Measurements from ENCODE around the gene GYG1. TPM values are rescaled to one million over a fixed set of nuclear protein-coding genes. Genes with fewer than 3 reads are reported as not detected.

GYG1 gene
- total and polyA plus RNA-seq, 4 donors = 9.2 to 16.7 (median 13.4) TPM

DNA sequence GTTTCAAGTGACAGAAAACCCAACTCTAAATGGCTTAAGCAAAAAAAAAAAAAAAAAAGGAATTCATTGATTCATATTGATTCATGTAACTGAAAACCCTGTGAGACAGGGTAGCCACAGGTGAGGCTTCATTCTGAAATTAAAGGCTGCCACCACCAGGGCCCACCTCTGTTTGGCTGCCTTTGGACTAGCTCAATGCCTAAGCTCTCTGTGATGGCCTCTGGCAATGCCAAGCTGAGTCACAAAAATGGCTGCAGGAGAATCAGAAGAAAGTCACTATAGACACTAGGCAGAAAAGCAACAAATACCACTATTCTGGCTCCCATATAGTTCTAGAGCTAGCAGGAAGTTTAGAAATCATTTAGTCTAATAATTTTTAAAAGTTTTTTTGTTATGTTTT is 38.2 kb upstream of the GYG1 start:
- H3K4me3 ChIP-seq (ENCODE audit: low read depth in 1 of 3, low read length in 3 of 3) = no peak overlapping the region
- no peaks in the 10 kb centered on the region for H3K36me3 ChIP-seq (ENCODE audit: control insufficient read depth in 4 of 4, insufficient read depth in 3 of 4, low read depth in 1 of 4, low read length in 3 of 4)
- H3K9ac ChIP-seq (ENCODE audit: low read depth in 1 of 2, low read length in 2 of 2) = no peak overlapping the region
- no peaks in the 10 kb centered on the region for H3K4me1 ChIP-seq (ENCODE audit: control insufficient read depth in 4 of 4, insufficient read depth in 4 of 4, low read length in 3 of 4)
- DNase-seq (ENCODE audit: low spot score) = no peak
- H3K27ac ChIP-seq (ENCODE audit: low read depth in 1 of 2, low read length in 2 of 2) = no peak overlapping the region
- no peaks in the 10 kb centered on the region for H3K9me3 ChIP-seq (ENCODE audit: control insufficient read depth in 4 of 4, low read length in 3 of 4)
- TF ChIP-seq HNF4A (conservative IDR thresholded peaks at IDR 0.05) (no peak), SP1 (IDR thresholded peaks at IDR 0.05) (no peak), YY1 (IDR thresholded peaks at IDR 0.05) (no peak), HNF4G (IDR thresholded peaks at IDR 0.05) (no peak), RXRA (IDR thresholded peaks at IDR 0.05) (no peak), EGR1 (IDR thresholded peaks at IDR 0.05; ENCODE audit: low read depth in 2 of 2) (no peak), RAD21 (IDR thresholded peaks at IDR 0.05) (no peak), CTCF (IDR thresholded peaks at IDR 0.05; ENCODE audit: low read depth, low read length, missing input control) (no peak), JUND (IDR thresholded peaks at IDR 0.05) (no peak), FOXA1 (IDR thresholded peaks at IDR 0.05) (no peak), ZBTB33 (IDR thresholded peaks at IDR 0.05) (no peak), GABPA (IDR thresholded peaks at IDR 0.05 in 1 of 2, conservative IDR thresholded peaks at IDR 0.05 in 1 of 2) (no peak)
- TF ChIP-seq, protein P1, sequence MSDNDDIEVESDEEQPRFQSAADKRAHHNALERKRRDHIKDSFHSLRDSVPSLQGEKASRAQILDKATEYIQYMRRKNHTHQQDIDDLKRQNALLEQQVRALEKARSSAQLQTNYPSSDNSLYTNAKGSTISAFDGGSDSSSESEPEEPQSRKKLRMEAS (IDR thresholded peaks at IDR 0.05) = no peak
- TF ChIP-seq, protein P2, sequence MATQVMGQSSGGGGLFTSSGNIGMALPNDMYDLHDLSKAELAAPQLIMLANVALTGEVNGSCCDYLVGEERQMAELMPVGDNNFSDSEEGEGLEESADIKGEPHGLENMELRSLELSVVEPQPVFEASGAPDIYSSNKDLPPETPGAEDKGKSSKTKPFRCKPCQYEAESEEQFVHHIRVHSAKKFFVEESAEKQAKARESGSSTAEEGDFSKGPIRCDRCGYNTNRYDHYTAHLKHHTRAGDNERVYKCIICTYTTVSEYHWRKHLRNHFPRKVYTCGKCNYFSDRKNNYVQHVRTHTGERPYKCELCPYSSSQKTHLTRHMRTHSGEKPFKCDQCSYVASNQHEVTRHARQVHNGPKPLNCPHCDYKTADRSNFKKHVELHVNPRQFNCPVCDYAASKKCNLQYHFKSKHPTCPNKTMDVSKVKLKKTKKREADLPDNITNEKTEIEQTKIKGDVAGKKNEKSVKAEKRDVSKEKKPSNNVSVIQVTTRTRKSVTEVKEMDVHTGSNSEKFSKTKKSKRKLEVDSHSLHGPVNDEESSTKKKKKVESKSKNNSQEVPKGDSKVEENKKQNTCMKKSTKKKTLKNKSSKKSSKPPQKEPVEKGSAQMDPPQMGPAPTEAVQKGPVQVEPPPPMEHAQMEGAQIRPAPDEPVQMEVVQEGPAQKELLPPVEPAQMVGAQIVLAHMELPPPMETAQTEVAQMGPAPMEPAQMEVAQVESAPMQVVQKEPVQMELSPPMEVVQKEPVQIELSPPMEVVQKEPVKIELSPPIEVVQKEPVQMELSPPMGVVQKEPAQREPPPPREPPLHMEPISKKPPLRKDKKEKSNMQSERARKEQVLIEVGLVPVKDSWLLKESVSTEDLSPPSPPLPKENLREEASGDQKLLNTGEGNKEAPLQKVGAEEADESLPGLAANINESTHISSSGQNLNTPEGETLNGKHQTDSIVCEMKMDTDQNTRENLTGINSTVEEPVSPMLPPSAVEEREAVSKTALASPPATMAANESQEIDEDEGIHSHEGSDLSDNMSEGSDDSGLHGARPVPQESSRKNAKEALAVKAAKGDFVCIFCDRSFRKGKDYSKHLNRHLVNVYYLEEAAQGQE (IDR thresholded peaks at IDR 0.05) = no peak
- H3K27me3 ChIP-seq (ENCODE audit: control insufficient read depth in 4 of 4, insufficient read depth in 4 of 4, low read length in 3 of 4) = no peaks in the 10 kb centered on the region

DNA sequence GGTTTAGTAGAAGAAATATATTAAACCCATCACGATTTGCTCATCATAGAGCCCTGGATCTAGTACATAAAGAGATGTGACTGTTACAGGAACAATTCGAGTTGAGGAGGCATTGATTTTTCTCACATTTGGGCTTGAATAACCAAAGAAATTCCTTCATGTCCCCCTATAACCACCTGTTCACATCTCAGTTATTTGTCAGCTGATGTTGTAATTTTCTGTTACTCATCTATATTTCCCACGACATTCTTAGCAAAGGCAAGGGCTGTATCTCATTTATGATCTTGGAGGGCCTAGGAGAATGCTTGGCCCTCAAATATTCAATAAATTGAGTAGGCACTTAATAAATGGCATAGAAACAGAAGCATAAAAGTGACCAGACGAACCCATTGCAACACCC is 36.4 kb upstream of the GYG1 start:
- H3K4me3 ChIP-seq (ENCODE audit: low read depth in 1 of 3, low read length in 3 of 3) = no peak overlapping the region
- no peak overlapping the region for H3K9ac ChIP-seq (ENCODE audit: low read depth in 1 of 2, low read length in 2 of 2)
- H3K4me1 ChIP-seq (ENCODE audit: control insufficient read depth in 4 of 4, insufficient read depth in 4 of 4, low read length in 3 of 4) = no peaks in the 10 kb centered on the region
- no peaks in the 10 kb centered on the region for H3K36me3 ChIP-seq (ENCODE audit: control insufficient read depth in 4 of 4, insufficient read depth in 3 of 4, low read depth in 1 of 4, low read length in 3 of 4)
- H3K27ac ChIP-seq (ENCODE audit: low read depth in 1 of 2, low read length in 2 of 2) = no peak overlapping the region
- WGBS = 67% methylated on average over 4 of the region's 4 CpGs
- no peaks in the 10 kb centered on the region for H3K27me3 ChIP-seq (ENCODE audit: control insufficient read depth in 4 of 4, insufficient read depth in 4 of 4, low read length in 3 of 4)
- no peak for DNase-seq (ENCODE audit: low spot score)
- H3K9me3 ChIP-seq (ENCODE audit: control insufficient read depth in 4 of 4, low read length in 3 of 4) = no peaks in the 10 kb centered on the region
- TF ChIP-seq FOXA1 (IDR thresholded peaks at IDR 0.05) (no peak), SP1 (IDR thresholded peaks at IDR 0.05) (no peak), NR2F2 (IDR thresholded peaks at IDR 0.05) (no peak), HNF4G (IDR thresholded peaks at IDR 0.05) (no peak), JUND (IDR thresholded peaks at IDR 0.05) (no peak), ZBTB33 (IDR thresholded peaks at IDR 0.05) (no peak), CTCF (IDR thresholded peaks at IDR 0.05; ENCODE audit: low read depth, low read length, missing input control) (no peak)
- TF ChIP-seq, protein P2 (IDR thresholded peaks at IDR 0.05) = no peak
- TF ChIP-seq, protein P3, sequence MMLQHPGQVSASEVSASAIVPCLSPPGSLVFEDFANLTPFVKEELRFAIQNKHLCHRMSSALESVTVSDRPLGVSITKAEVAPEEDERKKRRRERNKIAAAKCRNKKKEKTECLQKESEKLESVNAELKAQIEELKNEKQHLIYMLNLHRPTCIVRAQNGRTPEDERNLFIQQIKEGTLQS (IDR thresholded peaks at IDR 0.05) = no peak

All from liver (tissue), 9 donors.